ENCODE results near the gene RNASE11. TPM values are rescaled to one million over a fixed set of nuclear protein-coding genes. Genes with fewer than 3 reads are reported as not detected.

Gene RNASE11
- polyA plus RNA-seq, 1 experiment, result not detected

- ChIA-PET CTCF (no interaction called here), POLR2A (no interaction called here)
- no peak for DNase-seq (ENCODE audit: low read depth)
- no peak for TF ChIP-seq CTCF (IDR thresholded peaks at IDR 0.05; ENCODE audit: insufficient read depth, low read depth, low read length)
- no peak overlapping the region for H3K4me3 ChIP-seq (ENCODE audit: low read depth, low read length)
- H3K36me3 ChIP-seq (ENCODE audit: control insufficient read depth, insufficient read depth, low read length), result no peaks in the 10 kb centered on the region
- no peaks in the 10 kb centered on the region for H3K27me3 ChIP-seq (ENCODE audit: control insufficient read depth, insufficient read depth, low read length)
Observed at GRCh38 chr14:20550926-20551325, 36.9 kb downstream of the RNASE11 start.

DNA sequence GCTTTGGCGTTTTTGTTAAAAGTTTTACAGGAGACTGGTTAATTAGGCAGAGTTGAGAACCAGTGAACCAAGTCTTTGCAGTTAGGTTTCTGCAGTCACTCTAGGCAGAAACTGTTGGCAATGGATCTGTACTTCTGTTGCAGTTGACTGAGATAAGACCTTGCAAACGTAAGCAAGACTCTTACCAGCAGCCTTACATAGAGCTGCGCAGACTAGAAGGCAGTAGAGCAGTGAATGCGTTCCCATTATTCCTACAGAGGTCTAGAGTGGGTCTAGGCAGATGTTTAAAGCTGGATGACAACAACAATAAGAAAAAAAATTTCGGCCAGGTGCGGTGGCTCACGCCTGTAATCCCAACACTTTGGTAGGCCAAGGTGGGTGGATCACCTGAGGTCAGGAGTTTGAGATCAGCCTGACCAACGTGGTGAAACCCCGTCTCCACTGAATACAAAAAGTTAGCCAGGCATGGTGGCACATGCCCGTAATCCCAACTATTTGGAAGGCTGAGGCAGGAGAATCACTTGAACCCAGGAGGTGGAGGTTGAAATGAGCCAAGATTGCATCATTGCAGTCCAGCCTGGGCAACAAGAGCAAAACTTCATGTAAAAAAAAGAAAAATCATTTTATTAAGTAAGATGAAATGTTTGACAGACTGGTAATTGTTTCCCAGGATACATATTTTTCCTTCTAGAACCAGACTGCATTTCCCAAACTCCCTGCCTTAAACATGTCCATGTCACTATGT is 39.2 kb downstream of the RNASE11 start:
- POLR2A ChIA-PET, result no interaction called here

GRCh38 chr14:20546877-20547276 is 40.9 kb downstream of the RNASE11 start:
- CTCF ChIA-PET, result interaction anchor here (1.5 kb wide), 1 partner anchor 16 kb away, joined by 10 read pairs; no protein-coding TSS in a partner anchor
- POLR2A ChIA-PET, result no interaction called here
- no peak for TF ChIP-seq CTCF (IDR thresholded peaks at IDR 0.05; ENCODE audit: insufficient read depth, low read depth, low read length)

More for the DNA sequence above, 39.2 kb downstream of the RNASE11 start:
- TF ChIP-seq CTCF (IDR thresholded peaks at IDR 0.05; ENCODE audit: insufficient read depth, low read depth, low read length), result no peak
- no peak for DNase-seq (ENCODE audit: low read depth)
- Histone ChIP-seq H3K27me3 (ENCODE audit: control insufficient read depth, insufficient read depth, low read length) (no peaks in the 10 kb centered on the region), H3K4me3 (ENCODE audit: low read depth, low read length) (no peak overlapping the region), H3K36me3 (ENCODE audit: control insufficient read depth, insufficient read depth, low read length) (no peaks in the 10 kb centered on the region)
- CTCF ChIA-PET, result interaction anchor here (0.6 to 1.6 kb wide), 4 partner anchors 16 to 143 kb away, joined by 3 read pairs; no protein-coding TSS in a partner anchor

GRCh38 chr14:20539906-20540305 is 47.9 kb downstream of the RNASE11 start:
- Histone ChIP-seq H3K36me3 (ENCODE audit: control insufficient read depth, insufficient read depth, low read length) (no peaks in the 10 kb centered on the region), H3K4me3 (ENCODE audit: low read depth, low read length) (no peak overlapping the region), H3K27me3 (ENCODE audit: control insufficient read depth, insufficient read depth, low read length) (no peaks in the 10 kb centered on the region)
- no peak for TF ChIP-seq CTCF (IDR thresholded peaks at IDR 0.05; ENCODE audit: insufficient read depth, low read depth, low read length)
- no peak for DNase-seq (ENCODE audit: low read depth)
- CTCF ChIA-PET, result no interaction called here
- POLR2A ChIA-PET, result no interaction called here

More at GRCh38 chr14:20546877-20547276, 40.9 kb downstream of the RNASE11 start:
- Histone ChIP-seq H3K27me3 (ENCODE audit: control insufficient read depth, insufficient read depth, low read length) (no peaks in the 10 kb centered on the region), H3K36me3 (ENCODE audit: control insufficient read depth, insufficient read depth, low read length) (no peaks in the 10 kb centered on the region), H3K4me3 (ENCODE audit: low read depth, low read length) (no peak overlapping the region)
- DNase-seq (ENCODE audit: low read depth), result no peak

Other genes with a start within 250 kb of the RNASE11 start
- 8.2 and 13.6 TPM in 2 replicates for gene PARP2, start 244.4 kb downstream of the RNASE11 start, polyA plus RNA-seq (2011; rRNA removed)
- gene TEP1, start 174.5 kb downstream of the RNASE11 start, polyA plus RNA-seq (2011; rRNA removed), result 12.2 and 12.7 TPM in 2 replicates
- gene KLHL33, start 151.8 kb downstream of the RNASE11 start, polyA plus RNA-seq (2011; rRNA removed), result 0.12 and 0.22 TPM in 2 replicates
- 21.2 and 28.9 TPM in 2 replicates for gene OSGEP, start 133.2 kb downstream of the RNASE11 start, polyA plus RNA-seq (2011; rRNA removed)
- 219 and 237 TPM in 2 replicates for gene APEX1, start 132.8 kb downstream of the RNASE11 start, polyA plus RNA-seq (2011; rRNA removed)
- 28.6 and 38.3 TPM in 2 replicates for gene PIP4P1, start 126.6 kb downstream of the RNASE11 start, polyA plus RNA-seq (2011; rRNA removed)
- gene PNP, start 118.6 kb downstream of the RNASE11 start, polyA plus RNA-seq (2011; rRNA removed), result 18.4 and 21.4 TPM in 2 replicates
- not detected in 2 replicates for gene RNASE10, start 82.5 kb downstream of the RNASE11 start, polyA plus RNA-seq (2011; rRNA removed)
- gene RNASE9, start 27.0 kb downstream of the RNASE11 start, polyA plus RNA-seq (2011; rRNA removed), result not detected in 2 replicates
- not detected in 2 replicates for gene RNASE12, start 3.4 kb upstream of the RNASE11 start, polyA plus RNA-seq (2011; rRNA removed)
- gene OR6S1, start 53.7 kb upstream of the RNASE11 start, polyA plus RNA-seq (2011; rRNA removed), result not detected in 2 replicates
- gene RNASE4, start 96.6 kb upstream of the RNASE11 start, polyA plus RNA-seq (2011; rRNA removed), result 38.6 and 42.4 TPM in 2 replicates
- gene ANG, start 100.8 kb upstream of the RNASE11 start, polyA plus RNA-seq (2011; rRNA removed), result 9.2 and 12.7 TPM in 2 replicates
- gene EDDM3A, start 157.9 kb upstream of the RNASE11 start, polyA plus RNA-seq (2011; rRNA removed), result not detected in 2 replicates
- not detected in 2 replicates for gene EDDM3B, start 180.4 kb upstream of the RNASE11 start, polyA plus RNA-seq (2011; rRNA removed)
- gene RNASE6, start 193.3 kb upstream of the RNASE11 start, polyA plus RNA-seq (2011; rRNA removed), result not detected in 2 replicates
- not detected in 2 replicates for gene RNASE1, start 214.8 kb upstream of the RNASE11 start, polyA plus RNA-seq (2011; rRNA removed)

Measured in BJ (cell line).